CD4-positive, CD25-positive, alpha-beta regulatory T cell (primary cell): Measurements from ENCODE around the gene GUCY1B1. TPM values are rescaled to one million over a fixed set of nuclear protein-coding genes. Genes with fewer than 3 reads are reported as not detected.

ENCODE experiments used
- ATAC-seq, 2 donors: fragments of 150-1000 bp; cut with Tn5 transposase; one replicate each; pipeline ENCODE4 v1.10.0; 2021; ENCODE audit warnings: low read depth in 2 of 2, moderate number of reproducible peaks in 2 of 2, moderate library complexity in 1 of 2
- DNase-seq, 3 donors: peaks; one replicate each; pipeline versions ENCODE4 v3.0.0 to v3.0.0-alpha.2; 2012 to 2022; ENCODE audit warnings: mixed read lengths in 1 of 3
- H3K27ac ChIP-seq: one replicate; pipeline ENCODE4 v1.7.0; 2013; ENCODE audit warnings: mild to moderate bottlenecking, low read length; ENCODE audit not compliant: insufficient read depth, poor library complexity, severe bottlenecking
- H3K27me3 ChIP-seq: one replicate; pipeline ENCODE4 v1.7.0; 2013; ENCODE audit warnings: low read length; ENCODE audit not compliant: control insufficient read depth, insufficient read depth
- H3K36me3 ChIP-seq: one replicate; pipeline ENCODE4 v1.7.0; 2013; ENCODE audit warnings: mild to moderate bottlenecking, low read length, moderate library complexity; ENCODE audit not compliant: control insufficient read depth, insufficient read depth
- H3K4me1 ChIP-seq: 2 replicates; pipeline ENCODE4 v1.7.0; 2013; ENCODE audit warnings: mild to moderate bottlenecking, low read length; ENCODE audit not compliant: insufficient read depth, control insufficient read depth, poor library complexity, severe bottlenecking
- H3K4me3 ChIP-seq: one replicate; pipeline ENCODE4 v1.7.0; 2013; ENCODE audit warnings: low read depth, mild to moderate bottlenecking, low read length, moderate library complexity
- H3K9me3 ChIP-seq, 2 experiments: 1 replicate in 1 of 2; 2 replicates in 1 of 2; pipeline ENCODE4 v1.7.0; 2013; ENCODE audit warnings: low read length in 2 of 2, mild to moderate bottlenecking in 1 of 2, moderate library complexity in 1 of 2; ENCODE audit not compliant: control insufficient read depth in 2 of 2
- H3K27ac Mint-ChIP-seq, 3 donors: one replicate each; pipeline ENCODE4 v1.8.0; 2020 to 2022; ENCODE audit warnings: mild to moderate bottlenecking in 3 of 3, mixed read lengths in 3 of 3, moderate library complexity in 2 of 3
- H3K27me3 Mint-ChIP-seq: one replicate; pipeline ENCODE4 v1.8.0; 2022; ENCODE audit warnings: mild to moderate bottlenecking, mixed read lengths
- H3K36me3 Mint-ChIP-seq: one replicate; pipeline ENCODE4 v1.8.0; 2020; ENCODE audit warnings: mixed read lengths
- H3K4me1 Mint-ChIP-seq, 4 donors: one replicate each; pipeline ENCODE4 v1.8.0; 2020 to 2022; ENCODE audit warnings: mixed read lengths in 4 of 4, mild to moderate bottlenecking in 1 of 4
- H3K4me3 Mint-ChIP-seq, 4 donors: one replicate each; pipeline ENCODE4 v1.8.0; 2020 to 2022; ENCODE audit warnings: mild to moderate bottlenecking in 4 of 4, mixed read lengths in 4 of 4, moderate library complexity in 3 of 4
- H3K9me3 Mint-ChIP-seq, 7 donors: one replicate each; pipeline ENCODE4 v1.8.0; 2020 to 2022; ENCODE audit warnings: mixed read lengths in 7 of 7, mild to moderate bottlenecking in 3 of 7, moderate library complexity in 2 of 7
- polyA plus RNA-seq, 4 donors: library from polyadenylated mRNA; unstranded; fragments of 300-500 nt; fragmentation: Illumina TruSeq; gene quantifications; one replicate each; pipeline ENCODE4 v1.2.3, GENCODE V29; 2021
- total RNA-seq: library from RNA; stranded (reverse); gene quantifications from one replicate; pipeline ENCODE4 v1.2.3, GENCODE V29; 2022

GUCY1B1 gene
- total and polyA plus RNA-seq, 5 donors from 2014 or later: 0.12 to 2.5 (median 0.16) TPM; not detected in 2

DNA sequence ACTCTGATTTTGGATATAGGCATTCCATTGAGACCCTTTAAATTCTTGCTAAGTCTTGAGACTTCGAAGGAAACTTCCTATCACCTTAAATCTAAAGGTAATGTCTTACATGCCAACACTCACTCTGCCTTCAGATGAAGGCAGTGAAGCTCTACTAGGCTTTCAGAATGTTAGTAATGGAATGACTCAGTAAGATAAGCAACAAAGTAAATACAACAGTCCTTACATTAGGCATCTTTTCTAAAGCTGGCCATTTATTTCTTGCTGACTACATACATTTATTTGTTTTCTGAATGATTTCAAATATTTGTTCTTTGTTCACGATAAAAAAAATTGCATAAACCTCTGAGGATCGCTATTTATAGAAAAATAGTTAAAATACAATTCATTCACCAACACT lies 63.8 kb downstream of the GUCY1B1 start:
- ATAC-seq: no peak
- Mint-ChIP-seq H3K36me3 (no peaks in the 10 kb centered on the region), H3K4me3 (no peak overlapping the region), H3K27me3 (no peaks in the 10 kb centered on the region), H3K9me3 (peaks cover 0 to 6% (median 0%) of the 10 kb centered on the region in 7 donors), H3K27ac (no peak overlapping the region), H3K4me1 (no peaks in the 10 kb centered on the region)
- no peaks in the 10 kb centered on the region for H3K36me3 ChIP-seq
- H3K27me3 ChIP-seq: no peaks in the 10 kb centered on the region
- DNase-seq: no peak
- no peaks in the 10 kb centered on the region for H3K4me1 ChIP-seq
- H3K27ac ChIP-seq: no peak overlapping the region
- H3K9me3 ChIP-seq: no peaks in the 10 kb centered on the region
- no peak overlapping the region for H3K4me3 ChIP-seq

DNA sequence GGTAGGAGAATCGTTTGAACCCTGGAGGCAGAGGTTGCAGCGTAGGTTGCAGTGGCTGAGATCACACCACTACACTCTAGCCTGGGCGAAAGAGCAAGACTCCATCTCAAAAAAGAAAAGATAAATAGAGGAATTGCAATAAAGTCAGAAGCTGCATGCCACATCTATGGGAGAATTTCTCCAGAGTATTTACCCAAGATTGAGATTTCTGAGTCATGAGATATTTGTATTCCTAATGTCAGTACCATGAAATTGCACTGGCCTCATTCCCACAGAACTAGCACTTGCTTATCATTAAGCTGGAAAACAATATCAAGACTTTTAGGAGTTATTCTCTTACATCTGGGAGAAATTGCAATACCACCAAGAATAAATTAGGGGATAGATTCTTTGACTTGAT lies 69.8 kb downstream of the GUCY1B1 start:
- no peaks in the 10 kb centered on the region for H3K36me3 ChIP-seq
- no peaks in the 10 kb centered on the region for H3K4me1 ChIP-seq
- H3K9me3 ChIP-seq: no peaks in the 10 kb centered on the region
- no peaks in the 10 kb centered on the region for H3K27me3 ChIP-seq
- Mint-ChIP-seq H3K4me3 (no peak overlapping the region), H3K36me3 (no peaks in the 10 kb centered on the region), H3K27ac (no peak overlapping the region), H3K9me3 (peaks cover 0 to 4% (median 0%) of the 10 kb centered on the region in 7 donors), H3K27me3 (no peaks in the 10 kb centered on the region), H3K4me1 (no peaks in the 10 kb centered on the region)
- no peak overlapping the region for H3K4me3 ChIP-seq
- DNase-seq (no peak), ATAC-seq (no peak)
- no peak overlapping the region for H3K27ac ChIP-seq

DNA sequence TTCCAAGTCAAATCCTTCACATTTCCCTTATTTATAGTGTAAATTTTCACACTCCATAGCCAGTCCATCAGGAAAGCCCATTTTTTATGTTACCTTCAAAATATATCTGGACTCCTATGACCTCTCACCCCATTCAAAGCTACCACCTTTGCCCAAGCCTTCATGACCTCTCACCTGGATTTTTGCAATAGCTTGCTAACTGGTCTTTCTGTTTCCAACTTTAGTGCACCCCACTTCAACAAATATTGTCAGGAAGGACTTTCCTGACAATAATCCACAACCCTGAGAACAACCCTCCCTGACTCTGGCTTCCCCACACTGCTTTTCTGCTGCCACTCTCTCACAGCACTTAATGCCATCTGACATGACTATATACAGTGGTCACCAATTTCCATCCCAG lies 73.8 kb downstream of the GUCY1B1 start:
- H3K27me3 ChIP-seq: no peaks in the 10 kb centered on the region
- H3K4me3 ChIP-seq: no peak overlapping the region
- Mint-ChIP-seq H3K4me3 (no peak overlapping the region), H3K9me3 (peaks cover 0 to 2% (median 0%) of the 10 kb centered on the region in 7 donors), H3K4me1 (no peaks in the 10 kb centered on the region), H3K27ac (no peak overlapping the region), H3K27me3 (no peaks in the 10 kb centered on the region), H3K36me3 (no peaks in the 10 kb centered on the region)
- no peak overlapping the region for H3K27ac ChIP-seq
- DNase-seq (no peak), ATAC-seq (no peak)
- no peaks in the 10 kb centered on the region for H3K9me3 ChIP-seq
- no peaks in the 10 kb centered on the region for H3K4me1 ChIP-seq
- H3K36me3 ChIP-seq: no peaks in the 10 kb centered on the region

DNA sequence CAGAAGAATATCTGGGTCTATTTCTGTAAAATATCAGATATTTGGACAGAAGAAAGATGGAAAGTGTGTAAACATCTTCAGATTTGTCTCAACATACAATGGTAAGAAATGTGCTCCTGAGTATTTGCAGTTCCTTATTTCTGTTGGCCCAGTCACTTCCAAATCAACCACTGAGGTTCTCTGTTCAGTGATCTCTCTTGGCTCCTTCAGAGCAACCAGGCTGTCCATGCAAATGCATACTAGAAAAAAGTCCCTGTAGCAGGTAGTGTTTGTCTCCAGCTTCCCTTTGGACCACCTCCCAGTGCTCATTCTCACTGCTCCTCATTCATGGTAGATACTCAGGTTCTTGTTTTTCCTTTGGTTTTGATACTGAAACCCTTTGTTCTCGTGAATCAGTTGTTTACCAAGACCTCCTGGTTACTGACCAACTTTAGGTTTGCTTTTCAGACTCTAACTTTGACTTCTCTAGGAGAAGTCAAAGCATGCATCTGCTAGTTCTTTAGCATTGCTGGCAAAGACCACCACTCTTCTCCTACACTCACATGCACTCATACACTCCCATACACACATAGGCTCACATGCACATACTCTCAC lies 78.5 kb downstream of the GUCY1B1 start:
- no peak overlapping the region for H3K4me3 Mint-ChIP-seq
- no peak overlapping the region for H3K27ac Mint-ChIP-seq
- Histone ChIP-seq H3K4me3 (no peak overlapping the region), H3K4me1 (no peaks in the 10 kb centered on the region), H3K27me3 (no peaks in the 10 kb centered on the region), H3K36me3 (no peaks in the 10 kb centered on the region), H3K27ac (no peak overlapping the region), H3K9me3 (no peaks in the 10 kb centered on the region)
- H3K9me3 Mint-ChIP-seq: peaks cover 0 to 5% (median 0%) of the 10 kb centered on the region in 7 donors
- H3K36me3 Mint-ChIP-seq: no peaks in the 10 kb centered on the region
- DNase-seq (no peak), ATAC-seq (no peak)
- H3K4me1 Mint-ChIP-seq: no peaks in the 10 kb centered on the region
- no peaks in the 10 kb centered on the region for H3K27me3 Mint-ChIP-seq

DNA sequence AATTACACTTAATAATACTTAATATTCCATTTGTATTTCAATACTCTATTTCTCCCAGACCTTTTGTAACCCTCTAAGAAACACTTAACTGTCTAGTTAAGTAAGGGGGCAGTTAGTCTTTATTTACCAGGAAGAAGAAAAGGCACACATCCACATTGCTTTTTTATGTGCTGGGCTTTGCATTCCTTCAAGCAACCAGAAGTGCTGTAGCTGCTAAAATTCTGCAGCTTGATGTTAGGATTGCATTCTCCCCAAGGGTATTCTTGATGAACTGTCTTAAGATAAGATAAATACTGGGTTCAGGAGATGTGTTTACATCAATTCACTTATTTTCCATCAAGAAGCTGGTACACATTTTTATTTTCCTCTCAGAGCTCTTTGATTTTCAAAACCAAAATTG lies 83.3 kb downstream of the GUCY1B1 start:
- Histone ChIP-seq H3K27me3 (no peaks in the 10 kb centered on the region), H3K27ac (no peak overlapping the region), H3K9me3 (no peaks in the 10 kb centered on the region), H3K4me3 (no peak overlapping the region), H3K36me3 (no peaks in the 10 kb centered on the region), H3K4me1 (no peaks in the 10 kb centered on the region)
- Mint-ChIP-seq H3K9me3 (peaks cover 0 to 5% (median 0%) of the 10 kb centered on the region in 7 donors), H3K4me1 (no peaks in the 10 kb centered on the region), H3K36me3 (no peaks in the 10 kb centered on the region), H3K27me3 (no peaks in the 10 kb centered on the region), H3K4me3 (no peak overlapping the region), H3K27ac (no peak overlapping the region)
- ATAC-seq (no peak), DNase-seq (no peak)

DNA sequence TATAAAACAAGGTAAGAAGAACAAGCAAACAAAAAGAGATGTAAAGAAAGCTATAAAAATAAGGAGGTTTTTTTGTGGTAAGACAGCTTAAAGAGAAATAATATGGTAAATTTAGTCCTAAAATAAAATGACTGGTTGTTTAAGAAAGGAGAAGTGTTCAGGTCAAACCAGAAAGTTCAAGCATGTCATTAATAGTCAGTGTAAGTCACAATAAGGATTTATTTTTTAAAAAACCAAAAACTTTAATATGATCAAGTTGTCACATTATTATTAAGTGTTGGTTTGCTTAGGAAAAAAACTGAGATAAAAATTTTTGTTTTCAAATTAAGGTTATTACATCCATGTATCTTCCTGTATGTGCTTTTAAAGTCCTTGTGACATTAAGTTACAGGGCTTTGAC lies 88.1 kb downstream of the GUCY1B1 start:
- no peaks in the 10 kb centered on the region for H3K27me3 Mint-ChIP-seq
- Histone ChIP-seq H3K36me3 (no peaks in the 10 kb centered on the region), H3K4me1 (no peaks in the 10 kb centered on the region), H3K27me3 (no peaks in the 10 kb centered on the region), H3K9me3 (no peaks in the 10 kb centered on the region), H3K4me3 (no peak overlapping the region), H3K27ac (no peak overlapping the region)
- no peak for ATAC-seq
- no peak overlapping the region for H3K4me3 Mint-ChIP-seq
- peaks cover 0 to 3% (median 0%) of the 10 kb centered on the region in 7 donors for H3K9me3 Mint-ChIP-seq
- H3K4me1 Mint-ChIP-seq: no peaks in the 10 kb centered on the region
- no peak for DNase-seq
- no peak overlapping the region for H3K27ac Mint-ChIP-seq
- H3K36me3 Mint-ChIP-seq: no peaks in the 10 kb centered on the region

DNA sequence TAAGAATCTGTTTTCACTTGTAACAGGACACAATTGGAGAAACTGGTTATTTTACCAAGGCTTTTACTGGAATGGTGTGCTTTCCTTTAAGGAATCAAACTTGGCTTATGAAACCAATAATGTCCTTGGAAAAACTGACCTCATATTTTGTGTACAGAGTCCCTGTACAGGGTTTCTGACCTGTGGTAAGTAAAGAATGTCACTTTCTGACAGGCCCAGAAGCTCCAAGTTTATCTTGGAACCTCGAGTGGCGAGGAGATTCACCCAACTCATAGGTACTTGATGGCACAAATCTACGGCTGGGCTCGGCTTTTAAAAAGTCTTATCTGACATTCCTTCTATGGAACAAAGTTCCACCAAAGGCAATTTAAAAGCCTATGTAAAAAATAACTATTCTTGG lies 90.2 kb downstream of the GUCY1B1 start:
- H3K36me3 Mint-ChIP-seq: no peaks in the 10 kb centered on the region
- peaks cover 0 to 3% (median 0%) of the 10 kb centered on the region in 7 donors for H3K9me3 Mint-ChIP-seq
- no peaks in the 10 kb centered on the region for H3K4me1 Mint-ChIP-seq
- Histone ChIP-seq H3K27me3 (no peaks in the 10 kb centered on the region), H3K27ac (no peak overlapping the region), H3K9me3 (no peaks in the 10 kb centered on the region), H3K4me1 (no peaks in the 10 kb centered on the region), H3K36me3 (no peaks in the 10 kb centered on the region), H3K4me3 (no peak overlapping the region)
- H3K27me3 Mint-ChIP-seq: no peaks in the 10 kb centered on the region
- DNase-seq: no peak
- no peak for ATAC-seq
- no peak overlapping the region for H3K27ac Mint-ChIP-seq
- no peak overlapping the region for H3K4me3 Mint-ChIP-seq

DNA sequence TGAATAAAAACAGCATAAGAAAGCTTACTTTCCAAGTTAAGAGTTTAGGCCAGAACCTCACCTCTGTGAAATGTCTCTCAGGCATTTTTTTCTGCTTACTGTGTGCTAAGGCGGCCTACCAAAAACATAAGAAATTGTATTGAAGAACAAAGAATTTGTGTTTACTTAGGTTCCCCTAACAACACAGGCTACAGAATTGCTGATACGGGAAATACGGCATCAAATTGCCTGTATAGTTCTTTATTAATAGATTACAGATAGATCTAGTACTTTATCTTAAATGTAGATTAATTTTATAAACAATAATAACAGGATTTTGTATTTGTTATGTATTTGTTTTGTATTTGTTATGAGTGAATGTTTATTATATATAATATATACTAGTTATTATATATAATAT lies 94.4 kb downstream of the GUCY1B1 start:
- no peaks in the 10 kb centered on the region for H3K36me3 ChIP-seq
- H3K27me3 Mint-ChIP-seq: no peaks in the 10 kb centered on the region
- no peaks in the 10 kb centered on the region for H3K9me3 ChIP-seq
- no peak overlapping the region for H3K4me3 ChIP-seq
- no peak overlapping the region for H3K4me3 Mint-ChIP-seq
- DNase-seq (no peak), ATAC-seq (no peak)
- no peaks in the 10 kb centered on the region for H3K4me1 ChIP-seq
- H3K4me1 Mint-ChIP-seq: no peaks in the 10 kb centered on the region
- no peak overlapping the region for H3K27ac ChIP-seq
- no peaks in the 10 kb centered on the region for H3K27me3 ChIP-seq
- no peak overlapping the region for H3K27ac Mint-ChIP-seq
- no peaks in the 10 kb centered on the region for H3K36me3 Mint-ChIP-seq
- H3K9me3 Mint-ChIP-seq: peaks cover 0 to 3% (median 0%) of the 10 kb centered on the region in 7 donors
